Testis (tissue), 3 donors: Measurements from ENCODE around the gene KCNG2. TPM values are rescaled to one million over a fixed set of nuclear protein-coding genes. Genes with fewer than 3 reads are reported as not detected.
A peak's percentile ranks its signal among the peaks of the same experiment; 100 is the strongest.

ENCODE experiments used
- DNase-seq: peaks from one replicate; pipeline ENCODE4 v3.0.0-alpha.2; 2019
- H3K27ac ChIP-seq, 2 donors: fragments of 200-600 bp; sonication (generic); one replicate each; pipeline ENCODE4 v1.5.1; 2019
- H3K27me3 ChIP-seq: fragments of 200-600 bp; sonication (generic); one replicate; pipeline ENCODE4 v1.5.1; 2019
- H3K36me3 ChIP-seq: fragments of 200-600 bp; sonication (generic); one replicate; pipeline ENCODE4 v1.5.1; 2017; ENCODE audit warnings: low read depth; ENCODE audit errors: missing control alignments
- H3K4me1 ChIP-seq: fragments of 200-600 bp; sonication (generic); one replicate; pipeline ENCODE4 v1.5.1; 2019
- H3K4me3 ChIP-seq, 2 donors: fragments of 200-600 bp; sonication (generic); one replicate each; pipeline ENCODE4 v1.5.1; 2017 to 2019
- H3K9me3 ChIP-seq: fragments of 200-600 bp; sonication (generic); one replicate; pipeline ENCODE4 v1.5.1; 2017
- POLR2A ChIP-seq: fragments of 450-650 bp; IDR thresholded peaks from one replicate; pipeline ENCODE4 v1.6.1; 2017; ENCODE audit warnings: antibody characterized with exemption, mild to moderate bottlenecking, moderate library complexity
- WGBS, 2 donors: methylation state at CpG; one replicate each; pipeline ENCODE4 v1.1.5; 2018; 5-methylcytosine and 5-hydroxymethylcytosine counted together
- intact Hi-C: fragments of 100-400 bp; cut with DNase I; formaldehyde crosslinking; loops from one replicate; pipeline ENCODE4 v1.15.1; 2023; ENCODE audit warnings: low total_unique reads
- polyA plus RNA-seq: library from polyadenylated mRNA; stranded (reverse); fragments of 350-450 nt; fragmentation: Illumina TruSeq; extraction: RNeasy Lipid Tissue Mini Kit (QIAGEN cat#74804); gene quantifications from one replicate; pipeline ENCODE4 v1.2.3, GENCODE V29; 2014; ENCODE audit warnings: low read depth, low replicate concordance; ENCODE audit not compliant: insufficient read depth
- total RNA-seq, 2 donors: library from RNA; depleted of rRNA; stranded (reverse); fragments of >200 nt; gene quantifications; one replicate each; pipeline ENCODE4 v1.2.3, GENCODE V29; 2016
- TF ChIP-seq, protein P1 (sequence below), 3 experiments: fragments of 450-650 bp in 2 of 3; fragments of 200-600 bp in 1 of 3; sonication (generic) in 1 of 3; IDR thresholded peaks; one replicate each; pipeline ENCODE4 v1.5.1; 2016 to 2019; ENCODE audit warnings: antibody characterized with exemption in 3 of 3, mild to moderate bottlenecking in 2 of 3, moderate library complexity in 1 of 3

Gene KCNG2
- total and polyA plus RNA-seq, 3 donors from 2014 or later = 0.50 to 7.6 (median 7.2) TPM

DNA sequence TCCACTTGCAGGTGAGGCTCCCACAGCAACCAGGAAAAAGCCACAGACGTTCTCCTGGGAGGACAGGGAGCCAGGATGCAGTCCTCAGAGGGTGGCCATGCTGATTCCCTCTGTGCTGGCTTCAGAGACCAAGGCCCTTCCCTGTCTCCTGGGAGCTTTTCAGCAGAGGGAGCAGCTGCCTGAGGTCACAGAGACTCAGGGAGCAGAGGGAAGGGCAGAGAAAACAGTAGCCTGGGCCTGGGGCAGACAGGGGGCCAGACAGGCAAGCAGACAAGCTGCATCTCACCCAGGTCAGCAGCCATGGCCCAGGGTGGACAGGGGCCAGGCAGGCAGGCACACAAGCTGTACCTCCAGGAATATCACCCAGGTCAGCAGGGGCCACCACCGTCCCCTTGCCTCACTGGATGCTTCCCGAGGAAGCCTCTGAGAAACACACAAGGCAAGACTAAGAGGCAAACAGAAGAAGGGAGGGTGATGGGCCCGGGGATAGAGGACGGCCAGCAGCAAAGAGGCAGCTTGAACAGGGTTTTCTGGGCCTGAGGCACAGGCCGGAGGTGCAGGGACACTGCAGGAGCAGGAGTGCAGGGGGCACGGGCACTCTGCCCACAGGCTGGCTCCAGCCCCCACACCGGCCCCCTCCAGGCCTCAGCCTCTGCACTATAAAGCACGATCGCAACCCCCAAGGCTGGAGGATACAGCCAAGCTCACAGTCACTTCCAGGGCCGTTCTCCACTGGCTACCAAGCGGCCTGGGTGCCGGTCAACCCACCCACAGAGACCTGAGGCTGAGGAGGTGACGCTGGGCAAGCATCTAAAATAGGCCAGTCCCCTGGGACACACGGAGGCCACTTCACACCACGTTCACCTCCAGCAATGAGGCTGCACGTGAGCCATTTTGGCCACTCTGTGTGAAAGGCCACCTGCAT is 147.6 kb downstream of the KCNG2 start:
- Histone ChIP-seq H3K9me3 (no peaks in the 10 kb centered on the region), H3K4me1 (peaks cover 56% of the 10 kb centered on the region), H3K4me3 (no peak overlapping the region), H3K27ac (no peak overlapping the region), H3K36me3 (no peaks in the 10 kb centered on the region), H3K27me3 (no peaks in the 10 kb centered on the region)
- intact Hi-C loops = no loop called here
- no peak for TF ChIP-seq POLR2A
- peak; percentile 12 for DNase-seq
- WGBS, 2 donors = 72 to 77% methylated on average over 15 to 17 of the region's 17 CpGs

DNA sequence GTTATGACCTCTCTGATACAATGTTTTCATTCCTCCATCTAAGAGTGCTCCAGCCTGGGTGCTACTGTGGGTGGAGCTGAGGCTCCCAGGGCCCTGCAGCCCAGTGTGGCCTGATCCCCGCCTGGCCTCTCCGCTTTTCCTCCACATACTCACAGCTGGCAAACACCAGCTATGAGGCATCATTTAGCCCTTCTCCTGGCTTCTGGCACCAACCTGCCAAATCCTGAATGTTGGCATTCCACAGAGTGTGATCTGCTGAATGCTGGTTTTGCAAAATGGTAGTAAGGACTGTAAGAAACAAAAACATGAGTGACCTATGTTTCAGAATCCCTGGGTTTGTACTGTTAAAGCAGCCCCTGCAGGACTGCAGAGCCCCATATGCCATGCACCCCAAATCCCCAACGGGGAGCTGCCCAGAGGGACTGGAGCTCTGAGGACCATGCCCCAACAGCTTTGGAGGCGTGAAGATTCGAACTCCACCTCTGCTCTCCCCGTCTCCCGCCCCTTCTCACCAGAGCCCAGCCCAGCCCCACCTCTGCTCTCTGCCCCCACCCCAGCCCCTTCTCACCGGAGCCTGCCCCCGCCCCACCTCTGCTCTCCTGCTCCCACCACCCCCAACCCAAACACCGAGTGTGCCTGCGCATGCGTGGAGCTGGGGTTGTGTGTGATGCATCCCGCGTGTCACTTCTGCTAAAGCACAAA is 149.5 kb downstream of the KCNG2 start:
- TF ChIP-seq POLR2A = no peak
- TF ChIP-seq, protein P1, sequence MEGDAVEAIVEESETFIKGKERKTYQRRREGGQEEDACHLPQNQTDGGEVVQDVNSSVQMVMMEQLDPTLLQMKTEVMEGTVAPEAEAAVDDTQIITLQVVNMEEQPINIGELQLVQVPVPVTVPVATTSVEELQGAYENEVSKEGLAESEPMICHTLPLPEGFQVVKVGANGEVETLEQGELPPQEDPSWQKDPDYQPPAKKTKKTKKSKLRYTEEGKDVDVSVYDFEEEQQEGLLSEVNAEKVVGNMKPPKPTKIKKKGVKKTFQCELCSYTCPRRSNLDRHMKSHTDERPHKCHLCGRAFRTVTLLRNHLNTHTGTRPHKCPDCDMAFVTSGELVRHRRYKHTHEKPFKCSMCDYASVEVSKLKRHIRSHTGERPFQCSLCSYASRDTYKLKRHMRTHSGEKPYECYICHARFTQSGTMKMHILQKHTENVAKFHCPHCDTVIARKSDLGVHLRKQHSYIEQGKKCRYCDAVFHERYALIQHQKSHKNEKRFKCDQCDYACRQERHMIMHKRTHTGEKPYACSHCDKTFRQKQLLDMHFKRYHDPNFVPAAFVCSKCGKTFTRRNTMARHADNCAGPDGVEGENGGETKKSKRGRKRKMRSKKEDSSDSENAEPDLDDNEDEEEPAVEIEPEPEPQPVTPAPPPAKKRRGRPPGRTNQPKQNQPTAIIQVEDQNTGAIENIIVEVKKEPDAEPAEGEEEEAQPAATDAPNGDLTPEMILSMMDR (IDR thresholded peaks at IDR 0.05) = no peak
- no peaks in the 10 kb centered on the region for H3K27me3 ChIP-seq
- intact Hi-C loops = no loop called here
- WGBS, 2 donors = 86 to 87% methylated on average over 8 to 14 of the region's 14 CpGs
- H3K4me3 ChIP-seq = no peak overlapping the region
- H3K4me1 ChIP-seq = peaks cover 48% of the 10 kb centered on the region
- H3K36me3 ChIP-seq = no peaks in the 10 kb centered on the region
- DNase-seq = peak; percentile 53
- no peaks in the 10 kb centered on the region for H3K9me3 ChIP-seq
- H3K27ac ChIP-seq = no peak overlapping the region

DNA sequence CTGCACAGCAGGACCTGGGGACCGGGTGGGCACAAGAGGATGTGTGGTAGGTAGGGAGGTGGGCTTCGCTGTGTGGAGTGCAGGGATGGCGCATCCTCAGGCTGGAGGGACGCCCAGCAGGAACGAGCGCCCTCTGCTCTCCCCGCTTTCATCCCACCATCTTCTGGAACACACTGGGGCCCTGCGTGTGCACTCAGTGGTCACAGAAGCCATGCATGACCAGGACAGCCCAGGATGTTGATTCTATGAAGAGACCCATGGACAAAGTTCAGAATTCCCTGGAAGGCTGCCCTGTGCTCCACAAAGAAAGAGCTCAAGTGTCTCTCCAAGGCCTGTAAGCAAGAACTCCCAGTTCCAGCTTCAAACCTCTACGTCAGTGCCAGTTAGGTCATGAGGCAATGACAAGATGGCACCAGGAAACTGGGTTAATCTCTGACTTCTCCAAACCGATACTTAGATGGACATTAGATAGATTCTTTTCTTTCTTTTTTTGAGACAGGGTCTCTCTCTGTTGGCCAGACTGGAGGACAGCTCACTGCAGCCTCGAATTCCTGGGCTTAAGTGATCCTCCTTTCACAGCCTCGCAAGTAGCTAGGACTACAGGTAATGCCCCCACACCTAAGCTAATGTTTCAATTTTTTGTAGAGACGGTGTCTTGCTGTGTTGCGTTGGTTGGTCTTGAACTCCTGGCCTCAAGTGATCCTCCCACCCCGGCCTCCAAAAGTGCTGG is 150.3 kb downstream of the KCNG2 start:
- 83 to 95% methylated on average over 14 to 15 of the region's 15 CpGs for WGBS, 2 donors
- intact Hi-C loops = no loop called here

DNA sequence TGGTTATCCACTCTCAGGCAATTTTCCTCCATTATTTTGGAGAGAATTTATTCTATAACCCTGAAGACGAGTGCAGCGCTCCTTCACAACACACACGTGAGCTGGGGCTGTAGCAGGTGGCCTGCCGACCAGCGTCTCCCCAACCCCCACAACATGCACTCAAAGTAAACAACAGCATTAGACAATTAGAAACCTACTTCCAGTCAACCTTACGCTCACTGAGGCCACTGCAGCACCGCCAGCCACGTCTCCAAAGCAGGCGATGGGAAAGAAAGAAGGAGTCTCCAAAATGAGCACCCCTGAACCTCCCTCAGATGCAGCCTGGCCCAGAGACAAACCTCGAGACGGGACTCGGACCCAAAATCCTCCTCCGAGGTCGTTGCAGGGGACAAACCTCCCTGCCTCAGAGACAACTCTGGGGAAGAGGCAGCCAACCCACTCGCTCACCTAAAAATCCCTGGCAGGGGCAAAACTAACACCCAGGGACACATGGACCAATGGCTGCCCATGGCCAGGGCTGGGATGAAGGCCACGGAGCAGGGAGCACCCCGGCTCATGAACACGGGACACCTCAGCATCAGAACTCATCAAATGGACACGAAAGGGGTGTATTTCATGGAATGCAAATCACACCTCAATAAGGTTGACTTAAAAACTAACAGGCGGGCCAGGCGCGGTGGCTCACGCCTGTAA is 151.1 kb downstream of the KCNG2 start:
- DNase-seq = peak; percentile 8
- no peak overlapping the region for H3K4me3 ChIP-seq
- no peaks in the 10 kb centered on the region for H3K36me3 ChIP-seq
- H3K4me1 ChIP-seq = peaks cover 40% of the 10 kb centered on the region
- no peaks in the 10 kb centered on the region for H3K27me3 ChIP-seq
- intact Hi-C loops = no loop called here
- WGBS, 2 donors = 87 to 94% methylated on average over 17 to 23 of the region's 23 CpGs
- H3K27ac ChIP-seq = no peak overlapping the region
- no peak for TF ChIP-seq POLR2A
- TF ChIP-seq, protein P1 (IDR thresholded peaks at IDR 0.05) = no peak
- no peaks in the 10 kb centered on the region for H3K9me3 ChIP-seq

More for the DNA sequence above, 150.3 kb downstream of the KCNG2 start:
- H3K27me3 ChIP-seq = no peaks in the 10 kb centered on the region
- H3K4me3 ChIP-seq = no peak overlapping the region
- peaks cover 48% of the 10 kb centered on the region for H3K4me1 ChIP-seq
- no peaks in the 10 kb centered on the region for H3K9me3 ChIP-seq
- DNase-seq = peak; percentile 10
- no peak overlapping the region for H3K27ac ChIP-seq
- no peaks in the 10 kb centered on the region for H3K36me3 ChIP-seq
- no peak for TF ChIP-seq POLR2A
- TF ChIP-seq, protein P1 (IDR thresholded peaks at IDR 0.05) = no peak

Other genes with a start within 250 kb of the KCNG2 start
- gene CTDP1, start 118.1 kb upstream of the KCNG2 start, total RNA-seq = 10 to 100 TPM; 41.0 to 47.2 TPM
- gene CTDP1, start 118.1 kb upstream of the KCNG2 start, polyA plus RNA-seq = 51.0 TPM
- 100 to 1,000 TPM in 1 of 2 donors, 10 to 100 TPM in 1; 87.0 to 143 TPM for gene SLC66A2, start 153.7 kb downstream of the KCNG2 start, total RNA-seq
- 72.5 TPM for gene SLC66A2, start 153.7 kb downstream of the KCNG2 start, polyA plus RNA-seq
- gene HSBP1L1, start 166.7 kb downstream of the KCNG2 start, total RNA-seq = 1 to 10 TPM; 5.0 to 6.6 TPM
- 6.0 TPM for gene HSBP1L1, start 166.7 kb downstream of the KCNG2 start, polyA plus RNA-seq
- gene TXNL4A, start 190.6 kb downstream of the KCNG2 start, total RNA-seq = 10 to 100 TPM; 37.4 to 47.0 TPM
- gene TXNL4A, start 190.6 kb downstream of the KCNG2 start, polyA plus RNA-seq = 158 TPM
- gene RBFA, start 236.5 kb downstream of the KCNG2 start, total RNA-seq = 10 to 100 TPM; 57.0 to 57.6 TPM
- gene RBFA, start 236.5 kb downstream of the KCNG2 start, polyA plus RNA-seq = 25.9 TPM